Embryonic facial prominence (tissue), 1 donor: ENCODE results near the gene CHCHD2.
"Not testable (repeated sequence)": the region's sequence is repeated elsewhere in the genome, so short reads cannot be mapped to it uniquely, and the experiment has no call there.

Experiments
- DNase-seq: peaks from one replicate; pipeline ENCODE4 v3.0.0-alpha.2; 2016; ENCODE audit errors: extremely low spot score

Gene CHCHD2

GRCh38 chr7:56106108-56107073 lies at the start of gene CHCHD2:
CHCHD2 (minus strand) TSS chr7:56106476; CDS start chr7:56106413, 63 bp downstream.
- peak; percentile 98 for DNase-seq

- DNase-seq, result not testable (repeated sequence)
Observed at GRCh38 chr7:56131062-56131461, 24.8 kb upstream of the CHCHD2 start.

- no peak for DNase-seq
Observed at GRCh38 chr7:56127241-56127975, 21.1 kb upstream of the CHCHD2 start.

GRCh38 chr7:56125831-56126230 lies 19.6 kb upstream of the CHCHD2 start:
- DNase-seq, result no peak

- DNase-seq, result no peak
Observed at GRCh38 chr7:56124981-56125380, 18.7 kb upstream of the CHCHD2 start.

- no peak for DNase-seq
Observed at GRCh38 chr7:56121440-56121839, 15.2 kb upstream of the CHCHD2 start.

- no peak for DNase-seq
Observed at GRCh38 chr7:56115852-56116538, 9.7 kb upstream of the CHCHD2 start, which contains the start of gene NUPR2. NUPR2 (minus strand) TSS chr7:56116417; CDS start chr7:56116314, 103 bp downstream.

GRCh38 chr7:56112244-56112643 lies 6.0 kb upstream of the CHCHD2 start:
- not testable (repeated sequence) for DNase-seq

- DNase-seq, result no peak
Observed at GRCh38 chr7:56110611-56111010, 4.3 kb upstream of the CHCHD2 start.

- DNase-seq, result no peak
Observed at GRCh38 chr7:56107954-56108258, 1.6 kb upstream of the CHCHD2 start.

- DNase-seq, result no peak
Observed at GRCh38 chr7:56105508-56105907, 768 bp downstream of the CHCHD2 start.

- DNase-seq, result not testable (repeated sequence)
Observed at GRCh38 chr7:56104138-56104537, 2.1 kb downstream of the CHCHD2 start.

- DNase-seq, result no peak
Observed at GRCh38 chr7:56099653-56100052, 6.6 kb downstream of the CHCHD2 start.

- DNase-seq, result not testable (repeated sequence)
Observed at GRCh38 chr7:56098187-56099008, 7.9 kb downstream of the CHCHD2 start.

GRCh38 chr7:56097700-56098099 lies 8.6 kb downstream of the CHCHD2 start:
- no peak for DNase-seq

GRCh38 chr7:56092789-56093531 lies 13.3 kb downstream of the CHCHD2 start, which contains the start of gene PHKG1:
PHKG1 (minus strand) TSS chr7:56092952; CDS start chr7:56088941, 4,011 bp downstream.
- DNase-seq, result no peak

- not testable (repeated sequence) for DNase-seq
Observed at GRCh38 chr7:56092388-56092787, 13.9 kb downstream of the CHCHD2 start.

GRCh38 chr7:56091591-56091990 lies 14.7 kb downstream of the CHCHD2 start:
- no peak for DNase-seq

GRCh38 chr7:56087445-56087844 lies 18.8 kb downstream of the CHCHD2 start:
- no peak for DNase-seq

- DNase-seq, result no peak
Observed at GRCh38 chr7:56086761-56087160, 19.5 kb downstream of the CHCHD2 start.
